GM12872 (cell line): Measurements from ENCODE around the gene AFF2.

Experiments used
- TF ChIP-seq, protein P1 (sequence below): IDR thresholded peaks from 3 replicates; pipeline ENCODE4 v1.5.1; 2011; ENCODE audit warnings: low read depth, mild to moderate bottlenecking, low read length, moderate library complexity; ENCODE audit not compliant: insufficient read depth

Gene AFF2

DNA sequence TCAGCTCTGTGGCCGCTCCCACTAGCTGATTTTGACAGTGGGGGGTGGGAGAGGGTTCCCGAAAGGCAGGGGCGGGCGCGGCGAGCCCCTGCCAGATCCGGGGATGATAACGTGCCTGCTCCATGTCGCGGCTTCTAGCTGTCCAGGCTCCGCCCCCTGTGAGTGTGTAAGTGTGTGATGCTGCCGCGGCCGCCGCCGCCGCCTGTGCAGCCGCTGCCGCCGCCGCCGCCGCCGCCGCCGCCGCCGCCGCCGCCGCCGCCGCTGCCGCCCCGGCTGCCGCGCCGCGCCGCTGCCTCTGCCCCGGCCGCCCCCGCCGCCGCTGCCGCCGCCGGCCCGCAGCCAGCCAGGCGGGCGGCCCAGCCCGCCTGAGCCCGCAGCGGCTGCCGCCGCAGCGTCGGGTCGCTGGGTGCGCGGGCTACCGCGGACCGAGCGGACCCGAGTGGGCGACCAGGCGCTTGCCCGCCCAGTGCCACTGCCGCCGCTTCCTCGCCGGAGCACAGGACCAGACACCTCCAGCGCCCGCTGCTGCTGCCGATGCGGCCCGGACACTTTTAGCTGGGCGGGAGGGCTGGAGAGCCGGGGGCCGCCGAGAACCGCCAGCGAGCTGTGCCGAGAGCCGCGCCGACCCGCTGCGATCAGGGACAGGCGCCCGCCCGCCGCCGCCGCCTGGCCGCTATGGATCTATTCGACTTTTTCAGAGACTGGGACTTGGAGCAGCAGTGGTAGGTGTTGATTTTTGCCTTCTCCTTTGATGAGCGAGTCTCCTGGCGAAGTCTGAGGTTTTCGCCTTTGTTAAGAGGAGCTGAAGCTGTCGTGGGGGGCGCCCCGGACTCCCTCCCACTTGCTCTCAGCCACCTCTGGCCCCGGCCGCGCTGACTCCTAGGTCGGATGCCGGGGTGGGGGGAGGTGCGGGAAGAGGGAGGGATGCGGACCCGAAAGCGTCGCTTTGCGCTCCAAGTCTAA, at the start of gene AFF2:
TSS of gene AFF2 (plus strand) at position 195 of the 963 bp plus-strand sequence. CDS start at position 676, 481 bp downstream.
- TF ChIP-seq, protein P1, sequence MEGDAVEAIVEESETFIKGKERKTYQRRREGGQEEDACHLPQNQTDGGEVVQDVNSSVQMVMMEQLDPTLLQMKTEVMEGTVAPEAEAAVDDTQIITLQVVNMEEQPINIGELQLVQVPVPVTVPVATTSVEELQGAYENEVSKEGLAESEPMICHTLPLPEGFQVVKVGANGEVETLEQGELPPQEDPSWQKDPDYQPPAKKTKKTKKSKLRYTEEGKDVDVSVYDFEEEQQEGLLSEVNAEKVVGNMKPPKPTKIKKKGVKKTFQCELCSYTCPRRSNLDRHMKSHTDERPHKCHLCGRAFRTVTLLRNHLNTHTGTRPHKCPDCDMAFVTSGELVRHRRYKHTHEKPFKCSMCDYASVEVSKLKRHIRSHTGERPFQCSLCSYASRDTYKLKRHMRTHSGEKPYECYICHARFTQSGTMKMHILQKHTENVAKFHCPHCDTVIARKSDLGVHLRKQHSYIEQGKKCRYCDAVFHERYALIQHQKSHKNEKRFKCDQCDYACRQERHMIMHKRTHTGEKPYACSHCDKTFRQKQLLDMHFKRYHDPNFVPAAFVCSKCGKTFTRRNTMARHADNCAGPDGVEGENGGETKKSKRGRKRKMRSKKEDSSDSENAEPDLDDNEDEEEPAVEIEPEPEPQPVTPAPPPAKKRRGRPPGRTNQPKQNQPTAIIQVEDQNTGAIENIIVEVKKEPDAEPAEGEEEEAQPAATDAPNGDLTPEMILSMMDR = no peak

GRCh38 chrX:148457279-148457678, 43.1 kb upstream of the AFF2 start:
- TF ChIP-seq, protein P1 = no peak

DNA sequence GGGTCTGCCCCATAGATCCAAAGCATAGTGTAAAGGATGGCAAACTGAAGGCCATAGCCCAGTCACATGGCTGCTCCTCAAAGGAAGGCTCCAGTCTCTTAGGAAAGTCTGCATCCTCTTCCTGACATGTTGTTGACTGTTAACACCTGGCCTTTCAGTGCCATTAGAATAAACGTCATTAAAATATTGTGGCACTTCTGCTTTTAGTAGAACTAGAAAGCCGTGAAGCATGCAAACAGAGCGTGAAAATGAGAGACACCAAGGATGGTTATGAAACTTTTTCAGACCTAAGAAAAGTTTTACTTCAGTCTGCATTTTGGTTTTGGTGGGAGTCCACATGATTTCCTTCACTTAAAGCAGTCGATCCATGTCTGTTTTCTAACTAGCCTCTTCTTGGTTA, 41.1 kb upstream of the AFF2 start:
- TF ChIP-seq, protein P1 = no peak

GRCh38 chrX:148466292-148466691, 34.1 kb upstream of the AFF2 start:
- TF ChIP-seq, protein P1 = no peak

DNA sequence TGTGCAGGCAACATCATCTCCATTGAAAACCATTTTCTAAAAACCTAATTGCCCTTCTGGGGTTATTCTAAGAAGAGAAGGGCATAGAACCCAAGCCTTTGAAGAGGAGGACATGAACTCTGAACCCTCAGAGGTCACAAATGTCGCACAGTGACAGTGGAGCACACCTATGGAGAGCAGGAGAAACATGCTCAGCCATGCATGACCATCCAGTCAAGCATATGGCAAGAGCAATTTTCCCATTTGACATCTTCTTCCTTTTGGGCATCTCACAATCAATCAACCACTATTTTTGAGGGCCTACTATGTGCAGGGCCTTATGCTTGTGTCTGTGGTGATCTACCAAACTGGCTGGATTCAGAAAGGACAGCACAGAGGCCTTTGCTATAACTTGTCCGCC, 30.1 kb upstream of the AFF2 start:
- TF ChIP-seq, protein P1 = no peak

DNA sequence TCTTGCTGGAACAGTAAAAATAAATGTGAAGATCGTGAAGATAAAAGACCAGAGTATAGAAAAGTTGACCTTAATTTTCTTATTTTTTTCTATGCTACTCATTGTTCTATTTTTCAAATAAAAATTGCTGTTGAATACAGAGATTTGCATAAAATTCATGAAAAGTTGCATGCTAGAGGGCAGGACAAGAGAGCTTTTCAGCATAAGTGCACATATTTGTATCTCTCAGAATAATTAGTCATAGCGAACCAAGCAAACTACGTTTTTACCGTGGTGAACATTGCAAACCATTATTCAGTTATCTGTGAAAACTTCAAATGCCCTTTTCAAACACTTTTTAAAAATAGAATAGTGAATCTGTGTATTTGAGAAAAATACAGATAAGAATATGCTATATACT, 26.4 kb upstream of the AFF2 start:
- TF ChIP-seq, protein P1 = no peak

- TF ChIP-seq, protein P1 = no peak
These were observed 8.4 kb upstream of the AFF2 start for GRCh38 chrX:148492057-148492456.
